ENCODE results near the gene SYT7. TPM values are rescaled to one million over a fixed set of nuclear protein-coding genes. Genes with fewer than 3 reads are reported as not detected.

Gene SYT7
- total RNA-seq, 1 experiment from 2014 or later, result 2.5 TPM

GRCh38 chr11:61611309-61611708, 30.4 kb upstream of the SYT7 start:
- intact Hi-C loops (cut with micrococcal nuclease; ENCODE audit: unreplicated experiment) (no loop called here), in situ Hi-C loops (cut with HindIII; ENCODE audit: low pct_unique_long_range_greater_than_20kb, low sequenced_read_pairs) (no loop called here)
- H3K36me3 ChIP-seq (ENCODE audit: control insufficient read depth, insufficient read depth, low read length), result no peaks in the 10 kb centered on the region
- no peak for ATAC-seq
- no peak for DNase-seq (ENCODE audit: low read depth, low spot score)
- BruUV-seq (replicated peaks), result no TSS peak
- no peaks in the 10 kb centered on the region for H3K9me3 ChIP-seq (ENCODE audit: control insufficient read depth, insufficient read depth, low read depth, low read length)
- H3K4me1 ChIP-seq (ENCODE audit: control insufficient read depth, insufficient read depth, low read length), result no peaks in the 10 kb centered on the region; the same call in 1 of the 2 replicates
- TF ChIP-seq REST (IDR thresholded peaks at IDR 0.05; ENCODE audit: insufficient read depth in 1 of 2, low read depth in 2 of 2, low read length in 1 of 2), result no peak
- no peak for TF ChIP-seq CTCF (IDR thresholded peaks at IDR 0.05)
- no peak for TF ChIP-seq POLR2AphosphoS5 (IDR thresholded peaks at IDR 0.05; ENCODE audit: low read depth, low read length)
- TF ChIP-seq SIN3A (IDR thresholded peaks at IDR 0.05; ENCODE audit: borderline replicate concordance, insufficient read depth, low read depth, low read length), result no peak
- TF ChIP-seq TCF7L2 (IDR thresholded peaks at IDR 0.05; ENCODE audit: low read depth, low read length), result no peak
- H3K27me3 ChIP-seq (ENCODE audit: control insufficient read depth, insufficient read depth, low read length), result no peaks in the 10 kb centered on the region; the same call in 1 of the 2 replicates
- no peak overlapping the region for H3K27ac ChIP-seq (ENCODE audit: low read length)
- CTCF ChIA-PET, result no interaction called here
- POLR2A ChIA-PET, result no interaction called here
- no peak overlapping the region for H3K4me3 ChIP-seq (ENCODE audit: low read depth in 2 of 2, low read length in 2 of 2)

- H3K4me1 ChIP-seq (ENCODE audit: control insufficient read depth, insufficient read depth, low read length), result no peaks in the 10 kb centered on the region; the same call in 1 of the 2 replicates
- ChIA-PET CTCF (no interaction called here), POLR2A (no interaction called here)
- DNase-seq (ENCODE audit: low read depth, low spot score) (no peak), ATAC-seq (no peak)
- H3K4me3 ChIP-seq (ENCODE audit: low read depth in 2 of 2, low read length in 2 of 2), result no peak overlapping the region
- intact Hi-C loops (cut with micrococcal nuclease; ENCODE audit: unreplicated experiment), result no loop called here
- in situ Hi-C loops (cut with HindIII; ENCODE audit: low pct_unique_long_range_greater_than_20kb, low sequenced_read_pairs), result no loop called here
- TF ChIP-seq REST (IDR thresholded peaks at IDR 0.05; ENCODE audit: insufficient read depth in 1 of 2, low read depth in 2 of 2, low read length in 1 of 2), result no peak
- no peak for TF ChIP-seq SIN3A (IDR thresholded peaks at IDR 0.05; ENCODE audit: borderline replicate concordance, insufficient read depth, low read depth, low read length)
- TF ChIP-seq CTCF (IDR thresholded peaks at IDR 0.05), result no peak
- TF ChIP-seq POLR2AphosphoS5 (IDR thresholded peaks at IDR 0.05; ENCODE audit: low read depth, low read length), result no peak
- no peak for TF ChIP-seq TCF7L2 (IDR thresholded peaks at IDR 0.05; ENCODE audit: low read depth, low read length)
- no TSS peak for BruUV-seq (replicated peaks)
- no peaks in the 10 kb centered on the region for H3K36me3 ChIP-seq (ENCODE audit: control insufficient read depth, insufficient read depth, low read length)
- H3K9me3 ChIP-seq (ENCODE audit: control insufficient read depth, insufficient read depth, low read depth, low read length), result no peaks in the 10 kb centered on the region
- no peaks in the 10 kb centered on the region; the same call in 1 of the 2 replicates for H3K27me3 ChIP-seq (ENCODE audit: control insufficient read depth, insufficient read depth, low read length)
- H3K27ac ChIP-seq (ENCODE audit: low read length), result no peak overlapping the region
Observed at GRCh38 chr11:61610905-61611304, 30.0 kb upstream of the SYT7 start.
